HCT116 (cell line): ENCODE measurements around the gene SEC14L3.

Experiments
- POLR2A ChIP-seq: IDR thresholded peaks from 2 replicates; pipeline ENCODE4 v1.7.0; 2011; ENCODE audit warnings: borderline replicate concordance; ENCODE audit not compliant: insufficient read depth, insufficient read length; ENCODE audit errors: extremely low read depth
- POLR2AphosphoS5 ChIP-seq: IDR thresholded peaks from 2 replicates; pipeline ENCODE4 v1.6.1; 2011; ENCODE audit warnings: mild to moderate bottlenecking, low read depth, low read length, moderate library complexity
- TF ChIP-seq, protein P1 (sequence below), 3 experiments: fragments of 200-600 bp in 1 of 3; sonication (generic) in 1 of 3; IDR thresholded peaks in 2 of 3; conservative IDR thresholded peaks in 1 of 3; 2 replicates each; pipeline ENCODE4 v1.5.1; 2012 to 2017; ENCODE audit warnings: low read depth in 2 of 3, low read length in 2 of 3, antibody characterized with exemption in 1 of 3, borderline replicate concordance in 1 of 3, control low read depth in 1 of 3, mild to moderate bottlenecking in 1 of 3, mixed read lengths in 1 of 3, mixed run types in 1 of 3, moderate library complexity in 1 of 3; ENCODE audit not compliant: insufficient read depth in 1 of 3
- TF ChIP-seq, protein P2 (sequence below): IDR thresholded peaks from 2 replicates; pipeline ENCODE4 v1.6.1; 2011; ENCODE audit warnings: mild to moderate bottlenecking, low read length, moderate library complexity; ENCODE audit not compliant: insufficient replicate concordance; ENCODE audit errors: extremely low read depth

DNA sequence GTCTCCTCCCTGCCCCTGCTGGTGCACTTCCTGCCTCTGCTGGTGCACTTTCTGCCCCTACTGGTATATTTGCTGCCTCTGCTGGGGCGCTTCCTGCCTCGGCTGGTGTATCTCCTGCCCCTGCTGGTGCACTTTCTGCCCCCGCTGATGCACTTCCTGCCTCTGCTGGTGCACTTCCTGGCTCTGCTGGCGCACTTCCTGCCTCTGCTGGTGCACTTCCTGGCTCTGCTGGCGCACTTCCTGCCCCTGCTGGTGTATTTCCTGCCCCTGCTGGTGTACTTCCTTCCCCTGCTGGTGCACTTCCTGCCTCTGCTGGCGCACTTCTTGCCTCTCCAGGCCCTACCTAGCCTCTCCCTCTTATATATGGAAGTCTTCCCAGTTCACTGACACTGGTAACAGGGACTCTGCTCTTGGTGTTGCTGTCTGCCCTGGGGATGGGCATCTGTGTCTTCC, 36.1 kb downstream of the SEC14L3 start:
- TF ChIP-seq, protein P1, sequence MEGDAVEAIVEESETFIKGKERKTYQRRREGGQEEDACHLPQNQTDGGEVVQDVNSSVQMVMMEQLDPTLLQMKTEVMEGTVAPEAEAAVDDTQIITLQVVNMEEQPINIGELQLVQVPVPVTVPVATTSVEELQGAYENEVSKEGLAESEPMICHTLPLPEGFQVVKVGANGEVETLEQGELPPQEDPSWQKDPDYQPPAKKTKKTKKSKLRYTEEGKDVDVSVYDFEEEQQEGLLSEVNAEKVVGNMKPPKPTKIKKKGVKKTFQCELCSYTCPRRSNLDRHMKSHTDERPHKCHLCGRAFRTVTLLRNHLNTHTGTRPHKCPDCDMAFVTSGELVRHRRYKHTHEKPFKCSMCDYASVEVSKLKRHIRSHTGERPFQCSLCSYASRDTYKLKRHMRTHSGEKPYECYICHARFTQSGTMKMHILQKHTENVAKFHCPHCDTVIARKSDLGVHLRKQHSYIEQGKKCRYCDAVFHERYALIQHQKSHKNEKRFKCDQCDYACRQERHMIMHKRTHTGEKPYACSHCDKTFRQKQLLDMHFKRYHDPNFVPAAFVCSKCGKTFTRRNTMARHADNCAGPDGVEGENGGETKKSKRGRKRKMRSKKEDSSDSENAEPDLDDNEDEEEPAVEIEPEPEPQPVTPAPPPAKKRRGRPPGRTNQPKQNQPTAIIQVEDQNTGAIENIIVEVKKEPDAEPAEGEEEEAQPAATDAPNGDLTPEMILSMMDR (IDR thresholded peaks at IDR 0.05 in 2 of 3, conservative IDR thresholded peaks at IDR 0.05 in 1 of 3; ENCODE audit: borderline replicate concordance in 1 of 3, insufficient read depth in 1 of 3, low read depth in 2 of 3, low read length in 2 of 3), result peak; percentile 19 to 58 (median 39); a peak in 3 of 6 replicates
- TF ChIP-seq, protein P2, sequence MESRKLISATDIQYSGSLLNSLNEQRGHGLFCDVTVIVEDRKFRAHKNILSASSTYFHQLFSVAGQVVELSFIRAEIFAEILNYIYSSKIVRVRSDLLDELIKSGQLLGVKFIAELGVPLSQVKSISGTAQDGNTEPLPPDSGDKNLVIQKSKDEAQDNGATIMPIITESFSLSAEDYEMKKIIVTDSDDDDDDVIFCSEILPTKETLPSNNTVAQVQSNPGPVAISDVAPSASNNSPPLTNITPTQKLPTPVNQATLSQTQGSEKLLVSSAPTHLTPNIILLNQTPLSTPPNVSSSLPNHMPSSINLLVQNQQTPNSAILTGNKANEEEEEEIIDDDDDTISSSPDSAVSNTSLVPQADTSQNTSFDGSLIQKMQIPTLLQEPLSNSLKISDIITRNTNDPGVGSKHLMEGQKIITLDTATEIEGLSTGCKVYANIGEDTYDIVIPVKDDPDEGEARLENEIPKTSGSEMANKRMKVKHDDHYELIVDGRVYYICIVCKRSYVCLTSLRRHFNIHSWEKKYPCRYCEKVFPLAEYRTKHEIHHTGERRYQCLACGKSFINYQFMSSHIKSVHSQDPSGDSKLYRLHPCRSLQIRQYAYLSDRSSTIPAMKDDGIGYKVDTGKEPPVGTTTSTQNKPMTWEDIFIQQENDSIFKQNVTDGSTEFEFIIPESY, result no peak
- peak; percentile 91 for TF ChIP-seq POLR2AphosphoS5
- TF ChIP-seq POLR2A, result peak; percentile 13
